GM12865 (cell line): ENCODE measurements around the gene HEPACAM.

ENCODE experiments used
- DNase-seq: peaks from one replicate; pipeline ENCODE4 v3.0.0; 2010; ENCODE audit warnings: low read depth
- H3K4me3 ChIP-seq: 2 replicates; pipeline ENCODE4 v1.5.1; 2011; ENCODE audit warnings: mild to moderate bottlenecking, low read depth, low read length, control low read depth
- CTCF ChIP-seq: IDR thresholded peaks from 2 replicates; pipeline ENCODE4 v1.5.1; 2011; ENCODE audit warnings: low read length, control low read depth, low read depth, inconsistent platforms; ENCODE audit not compliant: insufficient read depth; ENCODE audit errors: missing control alignments

HEPACAM gene

GRCh38 chr11:124943741-124944140 lies 7.9 kb upstream of the HEPACAM start:
- DNase-seq = no peak
- TF ChIP-seq CTCF = no peak
- no peak overlapping the region for H3K4me3 ChIP-seq

- DNase-seq = no peak
- no peak for TF ChIP-seq CTCF
- H3K4me3 ChIP-seq = no peak overlapping the region
Measured at GRCh38 chr11:124943254-124943616, 7.4 kb upstream of the HEPACAM start.

- DNase-seq = no peak
- H3K4me3 ChIP-seq = no peak overlapping the region
- TF ChIP-seq CTCF = no peak
Measured at GRCh38 chr11:124942466-124943253, 6.8 kb upstream of the HEPACAM start.

DNA sequence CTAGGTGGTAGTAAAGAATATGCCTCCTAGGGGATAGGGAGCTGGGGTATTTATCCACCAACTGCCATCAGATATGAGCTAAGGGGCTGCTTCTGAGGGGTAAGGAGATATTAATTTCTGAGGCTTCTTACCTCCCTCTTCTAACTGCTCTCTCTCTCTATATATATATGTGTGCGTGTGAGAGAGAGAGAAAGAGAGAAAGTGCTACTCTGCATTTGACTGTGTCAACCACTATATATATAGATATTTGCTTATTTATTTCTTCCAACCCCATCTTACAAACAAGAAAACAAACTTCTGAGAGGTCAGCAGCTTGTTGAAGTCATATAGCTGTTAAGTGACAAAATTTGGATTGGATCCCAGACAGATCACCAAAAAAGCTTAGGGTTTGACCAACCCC lies 5.9 kb upstream of the HEPACAM start:
- DNase-seq = no peak
- TF ChIP-seq CTCF = no peak
- H3K4me3 ChIP-seq = no peak overlapping the region

DNA sequence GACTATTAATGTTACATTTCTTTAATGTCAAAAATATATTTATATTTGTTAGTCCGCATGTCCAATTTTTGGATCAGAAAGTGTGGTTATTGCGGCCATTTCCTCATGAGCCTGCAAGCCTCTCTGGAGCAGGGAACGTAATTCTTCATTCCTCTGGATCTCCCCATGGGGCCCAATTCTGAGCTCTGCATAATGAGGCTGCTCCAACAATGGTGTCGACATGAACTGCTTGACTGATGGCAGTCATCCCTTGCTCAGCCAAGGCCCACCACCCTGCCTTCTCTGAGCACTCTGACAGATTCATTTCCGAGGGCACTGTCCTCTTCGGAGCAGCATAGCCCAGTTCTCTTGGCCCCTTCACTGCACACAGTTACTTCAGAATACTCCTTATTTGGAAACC lies 3.1 kb upstream of the HEPACAM start:
- TF ChIP-seq CTCF = no peak
- no peak overlapping the region for H3K4me3 ChIP-seq
- no peak for DNase-seq

GRCh38 chr11:124938206-124938765 lies 2.4 kb upstream of the HEPACAM start:
- DNase-seq = no peak
- TF ChIP-seq CTCF = no peak
- H3K4me3 ChIP-seq = no peak overlapping the region
